Upper lobe of left lung (tissue), 6 donors: ENCODE results near the gene FAM219B. TPM values are rescaled to one million over a fixed set of nuclear protein-coding genes. Genes with fewer than 3 reads are reported as not detected.
"Not testable (repeated sequence)": the region's sequence is repeated elsewhere in the genome, so short reads cannot be mapped to it uniquely, and the experiment has no call there.

Experiments used
- ATAC-seq, 2 donors: fragments of 200-7000 bp; cut with Tn5 transposase; one replicate each; pipeline ENCODE4 v1.9.1; 2022; ENCODE audit warnings: mild to moderate bottlenecking in 2 of 2, moderate library complexity in 2 of 2; ENCODE audit not compliant: low FRiP score in 2 of 2
- DNase-seq, 2 donors: peaks; one replicate each; pipeline ENCODE4 v3.0.0-alpha.2; 2019 to 2020
- H3K27ac ChIP-seq, 4 donors: fragments of 200-600 bp; sonication (generic); one replicate each; pipeline ENCODE4 v1.5.1; 2016 to 2019
- H3K27me3 ChIP-seq, 4 donors: fragments of 200-600 bp; sonication (generic); one replicate each; pipeline ENCODE4 v1.5.1; 2017 to 2019
- H3K36me3 ChIP-seq, 4 donors: fragments of 200-600 bp; sonication (generic); one replicate each; pipeline ENCODE4 v1.5.1; 2016 to 2019
- H3K4me1 ChIP-seq, 4 donors: fragments of 200-600 bp; sonication (generic); one replicate each; pipeline ENCODE4 v1.5.1; 2018 to 2019
- H3K4me3 ChIP-seq, 4 donors: fragments of 200-600 bp; sonication (generic); one replicate each; pipeline ENCODE4 v1.5.1; 2017 to 2019; ENCODE audit warnings: mild to moderate bottlenecking in 2 of 4, moderate library complexity in 1 of 4
- H3K9me3 ChIP-seq, 4 donors: fragments of 200-600 bp; sonication (generic); one replicate each; pipeline ENCODE4 v1.5.1; 2018 to 2019
- CTCF ChIP-seq, 6 experiments: fragments of 450-650 bp in 4 of 6; fragments of 200-600 bp in 2 of 6; sonication (generic) in 2 of 6; IDR thresholded peaks; one replicate each; pipeline ENCODE4 v1.5.1; 2016 to 2019; ENCODE audit warnings: antibody characterized with exemption in 6 of 6
- EP300 ChIP-seq, 4 donors: sonication (generic); formaldehyde crosslinking; IDR thresholded peaks; one replicate each; pipeline ENCODE4 v1.5.1; 2017; ENCODE audit warnings: antibody characterized with exemption in 4 of 4, control low read depth in 2 of 4
- POLR2A ChIP-seq, 4 donors: fragments of 450-650 bp; IDR thresholded peaks; one replicate each; pipeline ENCODE4 v1.5.1; 2016 to 2017; ENCODE audit warnings: antibody characterized with exemption in 4 of 4, mild to moderate bottlenecking in 2 of 4
- POLR2AphosphoS5 ChIP-seq, 2 donors: sonication (generic); formaldehyde crosslinking; IDR thresholded peaks; one replicate each; pipeline ENCODE4 v1.5.1; 2017; ENCODE audit warnings: antibody characterized with exemption in 2 of 2
- WGBS, 2 donors: methylation state at CpG; one replicate each; pipeline ENCODE4 v1.1.5; 2017 to 2018; 5-methylcytosine and 5-hydroxymethylcytosine counted together
- total RNA-seq, 6 donors: library from RNA; depleted of rRNA in 4 of 6; stranded (reverse); fragments of >200 nt in 4 of 6; gene quantifications; one replicate each; pipeline versions ENCODE4 v1.1.0 to v1.2.1, GENCODE V29; 2016 to 2021
- donor health status: DM: no; HTN: no; CAD: no; lungs with moderate emphysema.
- donor health status: DM: no; HTN: yes; CAD: no; lungs with severe emphysema.

Gene FAM219B
- total RNA-seq, 6 donors from 2014 or later, result 49.3 to 122 (median 71.5) TPM

GRCh38 chr15:74896316-74896715, 10.3 kb downstream of the FAM219B start:
- Histone ChIP-seq H3K9me3 (no peaks in the 10 kb centered on the region), H3K27ac (no peak overlapping the region), H3K4me1 (peaks cover 2 to 8% (median 2%) of the 10 kb centered on the region in 4 donors), H3K36me3 (peaks cover 6 to 72% (median 38%) of the 10 kb centered on the region in 4 donors), H3K27me3 (no peaks in the 10 kb centered on the region), H3K4me3 (no peak overlapping the region)
- DNase-seq (no peak), ATAC-seq (no peak)
- TF ChIP-seq CTCF (IDR thresholded peaks at IDR 0.05) (no peak), POLR2AphosphoS5 (IDR thresholded peaks at IDR 0.05) (no peak), POLR2A (IDR thresholded peaks at IDR 0.05) (no peak), EP300 (IDR thresholded peaks at IDR 0.05) (no peak)
- 96 to 99% methylated on average over 3 of the region's 3 CpGs for WGBS, 2 donors

- ATAC-seq (no peak), DNase-seq (no peak)
- WGBS, 2 donors, result 94 to 97% methylated on average over 3 to 6 of the region's 6 CpGs
- no peaks in the 10 kb centered on the region for H3K27me3 ChIP-seq
- H3K36me3 ChIP-seq, result peaks cover 4 to 67% (median 35%) of the 10 kb centered on the region in 4 donors
- H3K4me1 ChIP-seq, result peaks cover 0 to 7% (median under 1%) of the 10 kb centered on the region in 4 donors
- H3K4me3 ChIP-seq, result no peak overlapping the region
- H3K9me3 ChIP-seq, result no peaks in the 10 kb centered on the region
- no peak overlapping the region for H3K27ac ChIP-seq
- TF ChIP-seq EP300 (IDR thresholded peaks at IDR 0.05), result no peak
These were observed 10.8 kb downstream of the FAM219B start for GRCh38 chr15:74895830-74896229.

GRCh38 chr15:74894383-74894782, 12.3 kb downstream of the FAM219B start:
- ATAC-seq, H3K27me3 ChIP-seq, H3K9me3 ChIP-seq, H3K27ac ChIP-seq, H3K4me3 ChIP-seq, DNase-seq: not testable (repeated sequence)
- H3K36me3 ChIP-seq, result peaks cover 0 to 53% (median 20%) of the 10 kb centered on the region in 4 donors
- peaks cover 5 to 18% (median 11%) of the 10 kb centered on the region in 4 donors for H3K4me1 ChIP-seq
- 93 to 100% methylated on average over 7 of the region's 7 CpGs for WGBS, 2 donors

GRCh38 chr15:74893627-74894026, 13.0 kb downstream of the FAM219B start:
- DNase-seq, result no peak
- Histone ChIP-seq H3K4me1 (peaks cover 11 to 26% (median 19%) of the 10 kb centered on the region in 4 donors), H3K9me3 (no peaks in the 10 kb centered on the region), H3K27me3 (no peaks in the 10 kb centered on the region), H3K27ac (no peak overlapping the region), H3K36me3 (peaks cover 0 to 45% (median 13%) of the 10 kb centered on the region in 4 donors), H3K4me3 (no peak overlapping the region)
- ATAC-seq, result no peak
- 89 to 91% methylated on average over 3 of the region's 3 CpGs for WGBS, 2 donors
- TF ChIP-seq POLR2A (IDR thresholded peaks at IDR 0.05), result peak in 1 of 4 donors; percentile 10
- no peak for TF ChIP-seq CTCF (IDR thresholded peaks at IDR 0.05)

- Histone ChIP-seq H3K9me3 (no peaks in the 10 kb centered on the region), H3K36me3 (peaks cover 0 to 39% (median 10%) of the 10 kb centered on the region in 4 donors), H3K4me3 (no peak overlapping the region), H3K4me1 (peaks cover 11 to 31% (median 21%) of the 10 kb centered on the region in 4 donors), H3K27ac (no peak overlapping the region), H3K27me3 (no peaks in the 10 kb centered on the region)
- ATAC-seq, result no peak
- no peak for TF ChIP-seq POLR2AphosphoS5 (IDR thresholded peaks at IDR 0.05)
- no peak for TF ChIP-seq EP300 (IDR thresholded peaks at IDR 0.05)
- TF ChIP-seq POLR2A (IDR thresholded peaks at IDR 0.05), result no peak
- no peak for TF ChIP-seq CTCF (IDR thresholded peaks at IDR 0.05)
- DNase-seq, result no peak
- WGBS, 2 donors, result 88 to 94% methylated on average over 2 of the region's 2 CpGs
These were observed 13.7 kb downstream of the FAM219B start for GRCh38 chr15:74892931-74893330.

GRCh38 chr15:74892313-74892712, 14.3 kb downstream of the FAM219B start:
- no peak for ATAC-seq
- TF ChIP-seq CTCF (IDR thresholded peaks at IDR 0.05) (no peak), POLR2A (IDR thresholded peaks at IDR 0.05) (no peak), POLR2AphosphoS5 (IDR thresholded peaks at IDR 0.05) (no peak), EP300 (IDR thresholded peaks at IDR 0.05) (no peak)
- 25 to 90% methylated on average over 1 to 3 of the region's 3 CpGs for WGBS, 2 donors
- H3K9me3 ChIP-seq, result no peaks in the 10 kb centered on the region
- no peaks in the 10 kb centered on the region for H3K27me3 ChIP-seq
- DNase-seq, result no peak
- no peak overlapping the region for H3K4me3 ChIP-seq
- H3K27ac ChIP-seq, result no peak overlapping the region
- H3K4me1 ChIP-seq, result peaks cover 11 to 28% (median 21%) of the 10 kb centered on the region in 4 donors
- peaks cover 0 to 33% (median 10%) of the 10 kb centered on the region in 4 donors for H3K36me3 ChIP-seq
